ENCODE measurements around the gene HSF2BP.
"Not testable (repeated sequence)": the region's sequence is repeated elsewhere in the genome, so short reads cannot be mapped to it uniquely, and the experiment has no call there.

The HSF2BP gene

GRCh38 chr21:43596616-43597015, 62.7 kb downstream of the HSF2BP start:
- DNase-seq = no peak

GRCh38 chr21:43595769-43596168, 63.5 kb downstream of the HSF2BP start:
- not testable (repeated sequence) for DNase-seq

- no peak for DNase-seq
Observed at GRCh38 chr21:43593078-43593477, 66.2 kb downstream of the HSF2BP start.

GRCh38 chr21:43591571-43591970, 67.7 kb downstream of the HSF2BP start:
- no peak for DNase-seq

GRCh38 chr21:43590194-43590593, 69.1 kb downstream of the HSF2BP start:
- DNase-seq = peak; percentile 85

GRCh38 chr21:43588957-43589356, 70.3 kb downstream of the HSF2BP start:
- no peak for DNase-seq

GRCh38 chr21:43585924-43586413, 73.3 kb downstream of the HSF2BP start:
- no peak for DNase-seq

- no peak for DNase-seq
Observed at GRCh38 chr21:43585514-43585913, 73.8 kb downstream of the HSF2BP start.

- no peak for DNase-seq
Observed at GRCh38 chr21:43581453-43581852, 77.8 kb downstream of the HSF2BP start.

- DNase-seq = no peak
Observed at GRCh38 chr21:43578677-43579303, 80.5 kb downstream of the HSF2BP start.

GRCh38 chr21:43575473-43575844, 83.8 kb downstream of the HSF2BP start:
- DNase-seq = no peak

- no peak for DNase-seq
Observed at GRCh38 chr21:43574741-43575472, 84.4 kb downstream of the HSF2BP start.

- DNase-seq = no peak
Observed at GRCh38 chr21:43573921-43574320, 85.4 kb downstream of the HSF2BP start.

GRCh38 chr21:43572446-43572845, 86.8 kb downstream of the HSF2BP start:
- peak; percentile 36 for DNase-seq

GRCh38 chr21:43571976-43572375, 87.3 kb downstream of the HSF2BP start:
- no peak for DNase-seq

GRCh38 chr21:43570195-43570594, 89.1 kb downstream of the HSF2BP start:
- DNase-seq = not testable (repeated sequence)

- DNase-seq = not testable (repeated sequence)
Observed at GRCh38 chr21:43562451-43562850, 96.8 kb downstream of the HSF2BP start.

- not testable (repeated sequence) for DNase-seq
Observed at GRCh38 chr21:43540561-43540960, 118.7 kb downstream of the HSF2BP start.

- DNase-seq = not testable (repeated sequence)
Observed at GRCh38 chr21:43522495-43523131, 136.7 kb downstream of the HSF2BP start.

GRCh38 chr21:43517701-43518100, 141.6 kb downstream of the HSF2BP start:
- not testable (repeated sequence) for DNase-seq

- not testable (repeated sequence) for DNase-seq
Observed at GRCh38 chr21:43516860-43517627, 142.2 kb downstream of the HSF2BP start.

GRCh38 chr21:43516295-43516847, 142.9 kb downstream of the HSF2BP start:
- not testable (repeated sequence) for DNase-seq

GRCh38 chr21:43514834-43515233, 144.5 kb downstream of the HSF2BP start:
- DNase-seq = not testable (repeated sequence)
